H1 (cell line): ENCODE measurements around the gene EME2.

Experiments
- CEBPB ChIP-seq: IDR thresholded peaks from 2 replicates; pipeline ENCODE4 v1.6.1; 2012; ENCODE audit warnings: low read depth, low read length
- EP300 ChIP-seq, 2 experiments: IDR thresholded peaks; 1 replicate in 1 of 2; 2 replicates in 1 of 2; pipeline ENCODE4 v1.6.1; 2011 to 2012; ENCODE audit warnings: low read depth in 2 of 2, low read length in 2 of 2, mild to moderate bottlenecking in 2 of 2, borderline replicate concordance in 1 of 2, inconsistent platforms in 1 of 2, moderate library complexity in 1 of 2
- FOSL1 ChIP-seq: IDR thresholded peaks from 2 replicates; pipeline ENCODE4 v1.6.1; 2011; ENCODE audit warnings: mild to moderate bottlenecking, low read depth, low read length, moderate library complexity; ENCODE audit not compliant: insufficient read depth
- JUND ChIP-seq: IDR thresholded peaks from 2 replicates; pipeline ENCODE4 v1.6.1; 2011; ENCODE audit warnings: mild to moderate bottlenecking, improper control_type of control experiment, low read length
- RXRA ChIP-seq: IDR thresholded peaks from 2 replicates; pipeline ENCODE4 v1.6.1; 2011; ENCODE audit warnings: low read depth, mild to moderate bottlenecking, low read length, moderate library complexity; ENCODE audit not compliant: insufficient read depth
- SP1 ChIP-seq: IDR thresholded peaks from 2 replicates; pipeline ENCODE4 v1.6.1; 2011; ENCODE audit warnings: low read depth, low read length
- TF ChIP-seq, protein P1 (sequence below), 3 experiments: IDR thresholded peaks; 1 replicate in 2 of 3; 2 replicates in 1 of 3; pipeline versions ENCODE4 v1.5.1 to v1.6.1; 2011; ENCODE audit warnings: low read length in 3 of 3, mild to moderate bottlenecking in 3 of 3, inconsistent platforms in 2 of 3, low read depth in 1 of 3, moderate library complexity in 1 of 3; ENCODE audit not compliant: insufficient read depth in 1 of 3; ENCODE audit errors: control extremely low read depth in 1 of 3
- TF ChIP-seq, protein P2 (sequence below): IDR thresholded peaks from 2 replicates; pipeline ENCODE4 v1.6.1; 2012; ENCODE audit warnings: inconsistent platforms
- TF ChIP-seq, protein P3 (sequence below): IDR thresholded peaks from 2 replicates; pipeline ENCODE4 v1.6.1; 2011; ENCODE audit warnings: low read length, improper control_type of control experiment

DNA sequence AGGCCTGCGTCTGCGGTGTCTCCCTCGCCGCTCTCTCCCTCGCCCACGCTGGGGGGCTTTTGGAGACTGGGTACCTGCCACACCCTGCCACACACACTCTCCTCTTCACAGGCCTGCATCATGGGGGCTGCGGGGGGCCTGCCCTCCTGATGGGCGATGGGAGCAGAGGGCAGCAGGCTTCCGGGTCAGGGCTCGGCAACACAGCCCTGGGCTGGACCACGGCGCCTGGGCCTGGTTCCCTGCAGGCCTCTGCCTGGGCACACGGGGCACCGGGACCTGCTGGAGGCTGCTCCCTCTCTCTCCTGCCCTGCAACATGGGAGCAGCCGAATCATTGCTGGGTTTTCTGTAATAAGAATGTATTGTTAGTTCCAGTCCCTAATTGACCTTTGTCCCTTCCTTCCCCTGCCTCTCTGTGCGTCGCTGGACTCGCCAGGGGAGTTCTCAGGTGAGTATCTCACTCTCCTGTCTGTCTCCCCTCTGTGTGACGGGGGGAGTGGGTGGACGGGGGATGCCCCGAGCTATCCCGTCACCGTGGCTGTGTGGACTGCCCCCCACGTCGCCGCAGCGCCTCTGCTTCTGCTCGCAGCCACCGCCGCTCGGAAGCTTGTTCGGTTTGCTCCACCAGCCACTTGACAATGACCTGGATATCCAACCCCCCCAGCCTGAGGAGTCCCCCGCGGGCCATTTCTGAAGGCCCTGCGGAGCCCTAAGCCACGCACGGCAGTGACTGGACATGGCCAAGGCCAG, 14.7 kb upstream of the EME2 start:
- TF ChIP-seq, protein P1, sequence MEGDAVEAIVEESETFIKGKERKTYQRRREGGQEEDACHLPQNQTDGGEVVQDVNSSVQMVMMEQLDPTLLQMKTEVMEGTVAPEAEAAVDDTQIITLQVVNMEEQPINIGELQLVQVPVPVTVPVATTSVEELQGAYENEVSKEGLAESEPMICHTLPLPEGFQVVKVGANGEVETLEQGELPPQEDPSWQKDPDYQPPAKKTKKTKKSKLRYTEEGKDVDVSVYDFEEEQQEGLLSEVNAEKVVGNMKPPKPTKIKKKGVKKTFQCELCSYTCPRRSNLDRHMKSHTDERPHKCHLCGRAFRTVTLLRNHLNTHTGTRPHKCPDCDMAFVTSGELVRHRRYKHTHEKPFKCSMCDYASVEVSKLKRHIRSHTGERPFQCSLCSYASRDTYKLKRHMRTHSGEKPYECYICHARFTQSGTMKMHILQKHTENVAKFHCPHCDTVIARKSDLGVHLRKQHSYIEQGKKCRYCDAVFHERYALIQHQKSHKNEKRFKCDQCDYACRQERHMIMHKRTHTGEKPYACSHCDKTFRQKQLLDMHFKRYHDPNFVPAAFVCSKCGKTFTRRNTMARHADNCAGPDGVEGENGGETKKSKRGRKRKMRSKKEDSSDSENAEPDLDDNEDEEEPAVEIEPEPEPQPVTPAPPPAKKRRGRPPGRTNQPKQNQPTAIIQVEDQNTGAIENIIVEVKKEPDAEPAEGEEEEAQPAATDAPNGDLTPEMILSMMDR (IDR thresholded peaks at IDR 0.05; ENCODE audit: control extremely low read depth in 1 of 3, insufficient read depth in 1 of 3, low read depth in 1 of 3, low read length in 3 of 3): no peak
- TF ChIP-seq JUND (no peak), CEBPB (no peak), SP1 (no peak), EP300 (IDR thresholded peaks at IDR 0.05; ENCODE audit: borderline replicate concordance in 1 of 2, low read depth in 2 of 2, low read length in 2 of 2) (no peak), FOSL1 (no peak), RXRA (no peak)
- TF ChIP-seq, protein P2, sequence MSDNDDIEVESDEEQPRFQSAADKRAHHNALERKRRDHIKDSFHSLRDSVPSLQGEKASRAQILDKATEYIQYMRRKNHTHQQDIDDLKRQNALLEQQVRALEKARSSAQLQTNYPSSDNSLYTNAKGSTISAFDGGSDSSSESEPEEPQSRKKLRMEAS: no peak
- TF ChIP-seq, protein P3, sequence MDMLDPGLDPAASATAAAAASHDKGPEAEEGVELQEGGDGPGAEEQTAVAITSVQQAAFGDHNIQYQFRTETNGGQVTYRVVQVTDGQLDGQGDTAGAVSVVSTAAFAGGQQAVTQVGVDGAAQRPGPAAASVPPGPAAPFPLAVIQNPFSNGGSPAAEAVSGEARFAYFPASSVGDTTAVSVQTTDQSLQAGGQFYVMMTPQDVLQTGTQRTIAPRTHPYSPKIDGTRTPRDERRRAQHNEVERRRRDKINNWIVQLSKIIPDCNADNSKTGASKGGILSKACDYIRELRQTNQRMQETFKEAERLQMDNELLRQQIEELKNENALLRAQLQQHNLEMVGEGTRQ: no peak
